HG03064 (cell line): ENCODE data around the gene MYT1.
"Not testable (repeated sequence)": the region's sequence is repeated elsewhere in the genome, so short reads cannot be mapped to it uniquely, and the experiment has no call there.

Experiments used
- ATAC-seq: cut with Tn5 transposase; IDR thresholded peaks from one replicate; pipeline ENCODE4 v1.9.1; 2021; ENCODE audit warnings: low read depth; ENCODE audit not compliant: unreplicated experiment

The MYT1 gene

GRCh38 chr20:64166721-64167615, 2.7 kb downstream of the MYT1 start:
- ATAC-seq, result no peak

GRCh38 chr20:64167676-64168075, 3.4 kb downstream of the MYT1 start:
- ATAC-seq, result no peak

GRCh38 chr20:64168381-64169090, 4.3 kb downstream of the MYT1 start:
- ATAC-seq, result no peak

- no peak for ATAC-seq
Measured at GRCh38 chr20:64169091-64169560, 4.9 kb downstream of the MYT1 start.

GRCh38 chr20:64171211-64171610, 7.0 kb downstream of the MYT1 start:
- no peak for ATAC-seq

GRCh38 chr20:64173116-64173515, 8.9 kb downstream of the MYT1 start:
- no peak for ATAC-seq

GRCh38 chr20:64176551-64176950, 12.3 kb downstream of the MYT1 start:
- no peak for ATAC-seq

GRCh38 chr20:64176971-64177370, 12.7 kb downstream of the MYT1 start:
- ATAC-seq, result no peak

- ATAC-seq, result no peak
Measured at GRCh38 chr20:64177384-64177783, 13.1 kb downstream of the MYT1 start.

GRCh38 chr20:64177787-64178186, 13.5 kb downstream of the MYT1 start:
- ATAC-seq, result no peak

- not testable (repeated sequence) for ATAC-seq
Measured at GRCh38 chr20:64178925-64179324, 14.7 kb downstream of the MYT1 start.

GRCh38 chr20:64179805-64180204, 15.6 kb downstream of the MYT1 start:
- no peak for ATAC-seq

GRCh38 chr20:64180673-64181072, 16.4 kb downstream of the MYT1 start:
- ATAC-seq, result no peak

- ATAC-seq, result no peak
Measured at GRCh38 chr20:64181391-64181790, 17.1 kb downstream of the MYT1 start.

- no peak for ATAC-seq
Measured at GRCh38 chr20:64182146-64182865, 18.1 kb downstream of the MYT1 start.

- no peak for ATAC-seq
Measured at GRCh38 chr20:64183313-64183712, 19.1 kb downstream of the MYT1 start.

- no peak for ATAC-seq
Measured at GRCh38 chr20:64184795-64185194, 20.5 kb downstream of the MYT1 start.

GRCh38 chr20:64185276-64185900, 21.1 kb downstream of the MYT1 start:
- ATAC-seq, result no peak

GRCh38 chr20:64186071-64186598, 21.9 kb downstream of the MYT1 start:
- no peak for ATAC-seq

- ATAC-seq, result not testable (repeated sequence)
Measured at GRCh38 chr20:64187213-64187612, 23.0 kb downstream of the MYT1 start.
